Cardiac muscle cell (in vitro differentiated cells and primary cell): ENCODE results near the gene TMEM220. TPM values are rescaled to one million over a fixed set of nuclear protein-coding genes. Genes with fewer than 3 reads are reported as not detected.
A peak's percentile ranks its signal among the peaks of the same experiment; 100 is the strongest.

Experiments used
- DNase-seq, 2 donors: peaks; one replicate each; pipeline versions ENCODE4 v3.0.0 to v3.0.0-alpha.2; 2010 to 2017; ENCODE audit warnings: low read depth in 1 of 2, low spot score in 1 of 2
- H3K27ac ChIP-seq: fragments of 200-600 bp; sonication (generic); 2 replicates; pipeline ENCODE4 v1.5.1; 2016
- H3K27me3 ChIP-seq: fragments of 200-600 bp; sonication (generic); 2 replicates; pipeline ENCODE4 v1.6.0; 2016; ENCODE audit warnings: control low read depth
- H3K36me3 ChIP-seq: fragments of 200-600 bp; sonication (generic); 2 replicates; pipeline ENCODE4 v1.5.1; 2016; ENCODE audit warnings: control low read depth
- H3K4me1 ChIP-seq: fragments of 200-600 bp; sonication (generic); 2 replicates; pipeline ENCODE4 v1.8.1; 2017; ENCODE audit warnings: low read depth, mild to moderate bottlenecking, mixed run types
- H3K4me3 ChIP-seq: fragments of 200-600 bp; sonication (generic); 2 replicates; pipeline ENCODE4 v1.5.1; 2016; ENCODE audit warnings: mild to moderate bottlenecking
- H3K9me3 ChIP-seq: fragments of 200-600 bp; sonication (generic); 2 replicates; pipeline ENCODE4 v1.5.1; 2017; ENCODE audit warnings: low read depth, mild to moderate bottlenecking, control low read depth
- polyA plus RNA-seq: library from polyadenylated mRNA; unstranded; fragments of >200 nt; fragmentation: Nextera tagmentation; extraction: Ambion mirVana; gene quantifications from 2 replicates; pipeline ENCODE4 v1.2.1, GENCODE V29; 2016
- total RNA-seq: library from RNA; depleted of rRNA; stranded (reverse); fragments of >200 nt; gene quantifications from 2 replicates; pipeline ENCODE4 v1.2.3, GENCODE V29; 2016
- TF ChIP-seq, protein P1 (sequence below): IDR thresholded peaks from 2 replicates; pipeline ENCODE4 v1.5.1; 2012; ENCODE audit warnings: low read depth, mild to moderate bottlenecking, low read length

TMEM220 gene
- total and polyA plus RNA-seq, 2 experiments from 2014 or later: 0.15 to 2.8 TPM

DNA sequence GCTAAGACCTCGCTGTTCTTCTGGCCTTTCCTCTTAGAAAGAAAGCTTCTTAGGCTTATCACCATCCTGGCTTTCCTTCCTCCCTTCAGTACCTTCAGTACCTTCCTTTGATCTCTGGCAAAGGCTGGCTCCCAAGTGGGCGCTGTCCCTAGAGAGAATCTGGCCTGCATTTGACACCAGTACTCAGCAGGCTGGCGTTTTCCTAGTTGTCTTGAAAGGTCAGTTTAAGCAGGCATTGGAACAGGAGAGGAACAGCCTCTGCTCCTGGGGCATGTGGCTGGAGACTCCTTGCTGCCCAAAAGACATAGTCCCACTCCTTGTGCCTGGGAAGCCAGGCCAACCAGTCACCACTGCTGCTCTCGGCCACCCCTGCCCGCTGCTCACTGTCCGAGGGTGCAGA lies 40.0 kb upstream of the TMEM220 start:
- Histone ChIP-seq H3K36me3 (no peaks in the 10 kb centered on the region), H3K27me3 (no peaks in the 10 kb centered on the region), H3K4me1 (peaks cover 9% of the 10 kb centered on the region), H3K9me3 (no peaks in the 10 kb centered on the region), H3K27ac (no peak overlapping the region), H3K4me3 (no peak overlapping the region)
- TF ChIP-seq, protein P1, sequence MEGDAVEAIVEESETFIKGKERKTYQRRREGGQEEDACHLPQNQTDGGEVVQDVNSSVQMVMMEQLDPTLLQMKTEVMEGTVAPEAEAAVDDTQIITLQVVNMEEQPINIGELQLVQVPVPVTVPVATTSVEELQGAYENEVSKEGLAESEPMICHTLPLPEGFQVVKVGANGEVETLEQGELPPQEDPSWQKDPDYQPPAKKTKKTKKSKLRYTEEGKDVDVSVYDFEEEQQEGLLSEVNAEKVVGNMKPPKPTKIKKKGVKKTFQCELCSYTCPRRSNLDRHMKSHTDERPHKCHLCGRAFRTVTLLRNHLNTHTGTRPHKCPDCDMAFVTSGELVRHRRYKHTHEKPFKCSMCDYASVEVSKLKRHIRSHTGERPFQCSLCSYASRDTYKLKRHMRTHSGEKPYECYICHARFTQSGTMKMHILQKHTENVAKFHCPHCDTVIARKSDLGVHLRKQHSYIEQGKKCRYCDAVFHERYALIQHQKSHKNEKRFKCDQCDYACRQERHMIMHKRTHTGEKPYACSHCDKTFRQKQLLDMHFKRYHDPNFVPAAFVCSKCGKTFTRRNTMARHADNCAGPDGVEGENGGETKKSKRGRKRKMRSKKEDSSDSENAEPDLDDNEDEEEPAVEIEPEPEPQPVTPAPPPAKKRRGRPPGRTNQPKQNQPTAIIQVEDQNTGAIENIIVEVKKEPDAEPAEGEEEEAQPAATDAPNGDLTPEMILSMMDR: no peak
- DNase-seq: no peak

DNA sequence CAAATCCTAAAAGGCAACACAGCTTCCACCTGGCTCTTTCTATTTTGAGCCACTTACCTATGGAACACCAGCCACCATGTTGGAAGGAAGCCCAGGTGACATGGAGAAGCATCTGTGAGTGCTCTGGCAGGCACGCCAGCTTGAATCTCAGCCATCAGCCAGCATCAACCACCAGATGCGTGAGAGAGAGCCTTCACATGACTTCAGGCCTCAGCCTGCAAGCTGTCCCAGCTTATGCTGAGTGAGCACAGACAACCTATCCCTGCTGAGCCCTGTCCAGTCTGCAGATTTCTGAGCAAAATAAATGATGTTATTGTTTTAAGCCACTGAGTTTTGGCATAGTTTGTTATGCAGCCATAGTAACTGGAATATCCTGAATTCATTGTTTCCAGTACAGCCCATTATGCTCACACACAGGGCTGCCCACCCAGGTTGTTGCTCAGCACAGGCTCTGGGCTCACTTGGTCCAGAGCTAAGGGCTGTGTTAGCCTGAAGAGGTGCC lies 39.0 kb upstream of the TMEM220 start:
- Histone ChIP-seq H3K27ac (no peak overlapping the region), H3K27me3 (no peaks in the 10 kb centered on the region), H3K4me1 (peaks cover 9% of the 10 kb centered on the region), H3K4me3 (no peak overlapping the region), H3K9me3 (no peaks in the 10 kb centered on the region), H3K36me3 (no peaks in the 10 kb centered on the region)
- peak in 1 of 2 donors; percentile 3 for DNase-seq
- TF ChIP-seq, protein P1: no peak

DNA sequence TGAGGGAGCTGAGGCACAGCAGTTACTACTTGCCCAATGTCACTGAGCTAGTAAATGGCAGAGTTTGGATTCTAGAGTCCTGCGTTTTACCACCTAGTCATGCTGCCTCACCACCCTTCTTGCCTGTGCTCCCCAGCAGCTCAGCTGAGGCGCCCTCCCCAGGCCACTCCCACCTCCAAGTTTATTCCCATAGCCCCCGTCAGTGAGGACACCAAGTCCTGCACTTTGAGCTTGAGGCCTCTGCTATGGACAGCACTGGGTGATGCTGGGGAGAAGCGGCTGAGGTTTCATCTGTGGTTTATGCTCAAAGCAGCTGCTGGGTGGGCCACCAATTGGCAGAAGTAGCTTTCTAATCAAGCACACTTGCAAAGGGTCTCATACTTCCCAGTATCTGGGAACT lies 37.4 kb upstream of the TMEM220 start:
- no peak for DNase-seq
- Histone ChIP-seq H3K4me3 (no peak overlapping the region), H3K4me1 (no peaks in the 10 kb centered on the region), H3K36me3 (no peaks in the 10 kb centered on the region), H3K9me3 (no peaks in the 10 kb centered on the region), H3K27ac (no peak overlapping the region), H3K27me3 (no peaks in the 10 kb centered on the region)
- TF ChIP-seq, protein P1: no peak

DNA sequence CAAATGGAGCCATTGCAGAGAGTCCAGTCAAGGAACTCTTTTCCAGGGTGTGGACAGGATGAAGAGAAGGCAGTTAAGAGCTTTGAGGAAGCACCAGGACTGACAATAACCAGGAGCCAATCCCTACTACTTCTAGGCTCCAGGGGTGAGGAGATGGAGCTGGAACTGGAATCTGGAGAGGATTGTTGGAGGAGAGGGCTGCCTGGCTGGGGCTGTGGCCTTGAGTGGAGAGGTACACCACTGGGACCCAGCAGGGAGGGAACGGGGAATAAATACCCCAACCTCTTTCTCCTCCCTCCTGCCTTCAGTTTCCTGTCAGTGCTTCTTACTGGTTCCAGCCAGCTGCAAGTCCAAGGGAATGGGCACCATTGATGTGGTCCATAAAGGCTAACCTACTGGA lies 32.2 kb upstream of the TMEM220 start:
- no peak overlapping the region for H3K27ac ChIP-seq
- H3K4me1 ChIP-seq: peaks cover 5% of the 10 kb centered on the region
- H3K4me3 ChIP-seq: no peak overlapping the region
- no peaks in the 10 kb centered on the region for H3K27me3 ChIP-seq
- no peaks in the 10 kb centered on the region for H3K36me3 ChIP-seq
- TF ChIP-seq, protein P1: no peak
- H3K9me3 ChIP-seq: no peaks in the 10 kb centered on the region
- no peak for DNase-seq

DNA sequence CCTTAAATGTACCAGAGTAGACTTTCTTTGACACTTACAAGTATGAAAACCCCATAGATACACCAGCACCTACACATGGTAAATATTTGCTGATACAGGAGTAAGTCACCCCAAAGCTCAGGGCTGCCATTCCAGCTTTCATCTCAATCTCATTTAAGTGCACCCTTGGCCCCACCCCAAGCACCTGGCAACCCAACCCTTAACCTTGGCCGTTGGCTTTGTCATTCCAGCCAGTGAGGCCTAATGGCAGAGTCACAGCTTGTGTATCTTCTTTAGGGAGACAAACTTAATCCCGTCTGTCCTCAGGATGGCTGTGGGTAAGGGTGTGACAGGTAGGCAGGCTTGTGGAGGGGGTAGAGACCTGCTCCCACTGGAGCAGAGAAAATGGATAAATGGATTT lies 31.5 kb upstream of the TMEM220 start:
- TF ChIP-seq, protein P1: no peak
- Histone ChIP-seq H3K4me1 (peaks cover 5% of the 10 kb centered on the region), H3K27ac (no peak overlapping the region), H3K36me3 (no peaks in the 10 kb centered on the region), H3K9me3 (no peaks in the 10 kb centered on the region), H3K27me3 (no peaks in the 10 kb centered on the region), H3K4me3 (no peak overlapping the region)
- no peak for DNase-seq

DNA sequence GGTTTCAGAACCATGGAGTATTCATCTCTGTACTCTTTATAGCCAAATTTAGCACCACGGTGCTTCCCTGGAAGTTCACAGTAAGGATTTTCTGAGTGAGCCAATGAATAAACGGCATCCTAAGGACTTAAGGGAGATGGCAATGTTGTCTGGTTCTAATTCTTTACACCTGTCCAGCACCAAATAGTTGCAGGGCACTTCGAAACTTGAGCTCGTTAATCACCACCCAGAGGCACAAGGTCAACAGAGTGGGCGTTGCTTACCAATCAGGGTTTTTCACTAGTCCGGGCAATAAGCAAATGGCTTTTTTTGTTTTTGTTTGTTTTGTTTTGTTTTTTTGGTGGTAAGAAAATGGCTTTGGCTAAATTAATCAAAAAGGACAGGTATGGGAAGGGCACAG lies 28.2 kb upstream of the TMEM220 start:
- Histone ChIP-seq H3K27me3 (no peaks in the 10 kb centered on the region), H3K4me1 (peaks cover 16% of the 10 kb centered on the region), H3K9me3 (no peaks in the 10 kb centered on the region), H3K27ac (no peak overlapping the region), H3K4me3 (no peak overlapping the region), H3K36me3 (no peaks in the 10 kb centered on the region)
- no peak for DNase-seq
- TF ChIP-seq, protein P1: no peak
